GM19193 (cell line): ENCODE results near the gene ZNF770.

Source experiments
- POLR2A ChIP-seq: IDR thresholded peaks from 4 replicates; pipeline ENCODE4 v1.6.1; 2011; ENCODE audit not compliant: insufficient read depth, insufficient read length; ENCODE audit errors: extremely low read depth

ZNF770 gene

DNA sequence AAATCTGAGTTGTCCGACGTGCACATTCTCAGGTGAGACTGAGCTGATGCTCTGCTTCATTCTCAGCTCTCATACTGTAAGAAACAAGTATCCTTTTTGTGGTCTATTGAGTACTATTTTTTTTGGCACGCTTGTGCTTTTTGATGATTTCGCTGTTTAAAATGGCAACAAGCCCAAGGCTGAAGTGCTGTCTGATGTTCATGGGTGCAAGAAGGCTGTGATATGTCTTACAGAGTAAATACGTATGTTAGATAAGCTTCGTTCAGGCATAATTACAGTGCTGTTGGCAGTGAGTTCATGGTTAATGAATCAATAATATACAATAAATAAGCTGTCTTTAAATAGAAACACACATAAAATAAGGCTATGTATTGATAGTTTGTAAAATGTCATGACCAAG lies 45.7 kb downstream of the ZNF770 start:
- no peak for TF ChIP-seq POLR2A

DNA sequence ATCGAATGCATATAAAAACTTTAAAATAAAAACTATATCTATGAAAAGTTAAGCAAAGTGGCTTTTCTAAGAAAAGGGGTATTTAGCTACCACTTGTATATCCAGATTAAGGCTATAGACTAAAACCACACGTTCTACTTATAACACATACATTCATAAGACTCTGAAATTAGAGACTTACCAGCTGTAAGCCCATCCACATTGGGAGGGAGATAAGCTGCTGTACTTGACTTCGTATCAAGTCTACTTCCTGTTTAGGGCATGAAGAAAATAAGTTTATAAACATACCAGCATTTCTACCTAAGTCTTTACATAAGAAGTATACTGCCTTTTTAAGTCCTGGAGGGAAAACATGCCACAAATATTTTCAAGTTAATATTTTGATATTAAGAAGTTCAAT lies 46.3 kb downstream of the ZNF770 start:
- TF ChIP-seq POLR2A = no peak

DNA sequence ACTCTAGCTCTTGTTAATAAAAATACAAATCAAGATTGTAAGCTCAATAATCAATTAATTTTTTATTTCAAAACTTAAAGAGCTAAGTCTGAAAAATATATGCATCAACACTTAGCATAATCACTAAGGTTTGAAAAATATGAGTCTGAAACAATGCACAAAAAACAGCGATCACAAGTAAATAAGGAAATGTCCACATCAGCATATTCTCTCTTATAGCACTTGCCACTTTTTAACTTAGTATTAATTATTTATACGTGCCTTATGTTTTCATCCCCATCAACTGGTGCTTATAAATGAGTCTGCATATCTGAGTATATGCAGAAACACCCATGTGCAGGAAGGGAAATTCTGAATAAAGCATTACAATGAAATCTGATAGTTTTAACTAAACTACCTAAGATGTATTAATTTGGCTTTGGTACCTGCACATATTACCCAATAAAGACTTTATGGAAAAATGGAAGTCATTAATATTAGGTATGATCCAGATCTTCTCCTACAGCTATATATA lies 46.8 kb downstream of the ZNF770 start:
- TF ChIP-seq POLR2A = no peak

DNA sequence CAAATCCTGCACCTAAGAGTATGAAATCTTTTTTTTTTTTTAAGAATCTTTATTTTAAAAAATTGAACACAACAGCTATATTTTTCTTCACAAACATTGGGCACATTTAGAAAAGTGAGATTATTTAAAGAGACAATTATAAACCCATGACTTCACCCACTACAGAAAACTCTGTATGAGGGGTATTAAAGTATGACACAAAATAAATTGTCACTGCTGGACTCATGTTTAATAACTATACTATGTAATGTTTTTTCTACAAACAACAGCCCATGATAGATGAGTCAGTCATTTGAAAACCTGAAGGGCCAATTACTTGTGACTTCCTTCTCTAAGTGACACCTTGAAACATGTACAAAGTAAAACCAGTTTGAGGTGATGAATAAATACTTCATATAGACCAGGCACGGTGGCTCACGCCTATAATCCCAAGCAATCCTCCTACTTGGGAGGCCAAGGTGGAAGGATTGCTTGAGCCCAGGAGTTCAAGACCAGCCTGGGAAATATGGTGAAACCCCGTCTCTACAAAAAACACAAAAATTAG lies 54.6 kb downstream of the ZNF770 start:
- no peak for TF ChIP-seq POLR2A
